GM23248 (cell line): Measurements from ENCODE around the gene APLP2. TPM values are rescaled to one million over a fixed set of nuclear protein-coding genes. Genes with fewer than 3 reads are reported as not detected.

Source experiments
- DNase-seq: peaks from one replicate; pipeline ENCODE4 v3.0.0-alpha.2; 2015
- H2AFZ ChIP-seq: fragments of 200-600 bp; sonication (generic); 2 replicates; pipeline ENCODE4 v1.6.1; 2016; ENCODE audit warnings: antibody characterized with exemption
- H3F3A ChIP-seq: fragments of 200-600 bp; sonication (generic); 2 replicates; pipeline ENCODE4 v1.6.1; 2016; ENCODE audit warnings: mild to moderate bottlenecking, antibody characterized with exemption, mixed run types; ENCODE audit not compliant: insufficient read depth
- H3K27ac ChIP-seq: fragments of 200-600 bp; sonication (generic); 2 replicates; pipeline ENCODE4 v1.5.1; 2016; ENCODE audit warnings: mild to moderate bottlenecking
- H3K27me3 ChIP-seq: fragments of 200-600 bp; sonication (generic); replicated peaks from 2 replicates; pipeline ENCODE4 v1.6.1; 2016; ENCODE audit warnings: mild to moderate bottlenecking; ENCODE audit not compliant: insufficient read depth
- H3K36me3 ChIP-seq: fragments of 200-600 bp; sonication (generic); 2 replicates; pipeline ENCODE4 v1.6.1; 2016; ENCODE audit warnings: low read depth, mild to moderate bottlenecking
- H3K4me1 ChIP-seq: fragments of 200-600 bp; sonication (generic); 2 replicates; pipeline ENCODE4 v1.6.1; 2016; ENCODE audit warnings: mild to moderate bottlenecking; ENCODE audit not compliant: insufficient read depth
- H3K4me2 ChIP-seq: fragments of 200-600 bp; sonication (generic); one replicate; pipeline ENCODE4 v1.6.1; 2016; ENCODE audit warnings: mild to moderate bottlenecking; ENCODE audit not compliant: unreplicated experiment
- H3K4me3 ChIP-seq: fragments of 200-600 bp; sonication (generic); 2 replicates; pipeline ENCODE4 v1.5.1; 2016; ENCODE audit warnings: mild to moderate bottlenecking
- H3K79me2 ChIP-seq: fragments of 200-600 bp; sonication (generic); 2 replicates; pipeline ENCODE4 v1.6.1; 2016; ENCODE audit warnings: mild to moderate bottlenecking; ENCODE audit not compliant: insufficient read depth
- H3K9ac ChIP-seq: fragments of 200-600 bp; sonication (generic); 2 replicates; pipeline ENCODE4 v1.6.1; 2016; ENCODE audit warnings: mild to moderate bottlenecking
- H3K9me2 ChIP-seq: fragments of 200-600 bp; sonication (generic); 2 replicates; pipeline ENCODE4 v1.6.1; 2016; ENCODE audit warnings: mixed run types, mild to moderate bottlenecking, moderate library complexity; ENCODE audit not compliant: insufficient read depth
- H3K9me3 ChIP-seq: fragments of 200-600 bp; sonication (generic); one replicate; pipeline ENCODE4 v1.6.1; 2017; ENCODE audit warnings: low read depth
- H4K20me1 ChIP-seq: fragments of 200-600 bp; sonication (generic); 2 replicates; pipeline ENCODE4 v1.6.0; 2016; ENCODE audit not compliant: insufficient read depth
- EZH2 ChIP-seq: fragments of 200-600 bp; sonication (generic); IDR thresholded peaks from 2 replicates; pipeline ENCODE4 v1.6.1; 2018; ENCODE audit warnings: antibody characterized with exemption, mild to moderate bottlenecking; ENCODE audit not compliant: insufficient read depth, poor library complexity, severe bottlenecking
- EZH2phosphoT487 ChIP-seq: fragments of 200-600 bp; sonication (generic); IDR thresholded peaks from 2 replicates; pipeline ENCODE4 v1.6.1; 2018; ENCODE audit warnings: antibody characterized with exemption, moderate library complexity, mild to moderate bottlenecking, low read depth; ENCODE audit not compliant: insufficient read depth
- WGBS, 2 experiments: methylation state at CpG; one replicate each; pipeline ENCODE4 v1.1.6; 2015 to 2017; ENCODE audit warnings: low lambda C conversion rate in 2 of 2, low coverage in 1 of 2; ENCODE audit errors: missing lambda C conversion rate in 2 of 2; 5-methylcytosine and 5-hydroxymethylcytosine counted together
- in situ Hi-C: fragments of 300-500 bp; cut with MboI; formaldehyde crosslinking; loops from 2 replicates; pipeline ENCODE4 v1.15.0; 2020
- polyA plus RNA-seq: library from polyadenylated mRNA; unstranded; fragments of >200 nt; fragmentation: Nextera tagmentation; extraction: Ambion mirVana; gene quantifications from 2 replicates; pipeline ENCODE4 v1.2.1, GENCODE V29; 2016
- total RNA-seq: library from RNA; depleted of rRNA; stranded (reverse); fragments of >200 nt; shearing (Covaris generic); gene quantifications from 2 replicates; pipeline ENCODE4 v1.2.3, GENCODE V29; 2014

The APLP2 gene
- total and polyA plus RNA-seq, 2 experiments from 2014 or later, result 377 to 390 TPM

GRCh38 chr11:130099356-130099755 lies 29.7 kb downstream of the APLP2 start:
- TF ChIP-seq EZH2phosphoT487, result no peak
- no peak for TF ChIP-seq EZH2
- Histone ChIP-seq H3K36me3 (no peaks in the 10 kb centered on the region), H3K79me2 (peaks cover 85% of the 10 kb centered on the region), H3F3A (peaks cover 17% of the 10 kb centered on the region), H2AFZ (no peak overlapping the region), H3K4me1 (peaks cover 19% of the 10 kb centered on the region), H4K20me1 (peaks cover 71% of the 10 kb centered on the region), H3K9ac (no peak overlapping the region), H3K27me3 (peaks cover 23% of the 10 kb centered on the region), H3K9me3 (no peaks in the 10 kb centered on the region), H3K4me2 (no peak overlapping the region), H3K9me2 (no peaks in the 10 kb centered on the region), H3K4me3 (no peak overlapping the region), H3K27ac (no peak overlapping the region)
- in situ Hi-C loops, result no loop called here
- DNase-seq, result no peak
- 69 to 78% methylated on average over 2 of the region's 2 CpGs for WGBS, 2 experiments

GRCh38 chr11:130100381-130101095 lies 30.8 kb downstream of the APLP2 start:
- Histone ChIP-seq H3K27ac (no peak overlapping the region), H3K79me2 (peaks cover 83% of the 10 kb centered on the region), H4K20me1 (peaks cover 75% of the 10 kb centered on the region), H3K36me3 (no peaks in the 10 kb centered on the region), H3F3A (peaks cover 22% of the 10 kb centered on the region), H3K9me2 (no peaks in the 10 kb centered on the region), H3K9me3 (no peaks in the 10 kb centered on the region), H3K4me2 (no peak overlapping the region), H3K4me1 (peaks cover 19% of the 10 kb centered on the region), H3K4me3 (no peak overlapping the region), H2AFZ (no peak overlapping the region), H3K9ac (no peak overlapping the region), H3K27me3 (peaks cover 26% of the 10 kb centered on the region)
- no peak for DNase-seq
- in situ Hi-C loops, result no loop called here
- TF ChIP-seq EZH2phosphoT487 (no peak), EZH2 (no peak)
- WGBS, 2 experiments, result 86 to 88% methylated on average over 5 of the region's 5 CpGs

- Histone ChIP-seq H3K27me3 (peaks cover 31% of the 10 kb centered on the region), H3K4me2 (no peak overlapping the region), H3K9ac (no peak overlapping the region), H3K79me2 (peaks cover 82% of the 10 kb centered on the region), H3K9me3 (no peaks in the 10 kb centered on the region), H3K27ac (no peak overlapping the region), H3K9me2 (no peaks in the 10 kb centered on the region), H3K4me1 (peaks cover 19% of the 10 kb centered on the region), H2AFZ (no peak overlapping the region), H3K4me3 (no peak overlapping the region), H3F3A (peaks cover 22% of the 10 kb centered on the region), H3K36me3 (no peaks in the 10 kb centered on the region), H4K20me1 (peaks cover 75% of the 10 kb centered on the region)
- in situ Hi-C loops, result no loop called here
- 81 to 86% methylated on average over 5 of the region's 5 CpGs for WGBS, 2 experiments
- no peak for DNase-seq
- TF ChIP-seq EZH2phosphoT487 (no peak), EZH2 (no peak)
Observed at GRCh38 chr11:130101661-130102060, 32.0 kb downstream of the APLP2 start.

DNA sequence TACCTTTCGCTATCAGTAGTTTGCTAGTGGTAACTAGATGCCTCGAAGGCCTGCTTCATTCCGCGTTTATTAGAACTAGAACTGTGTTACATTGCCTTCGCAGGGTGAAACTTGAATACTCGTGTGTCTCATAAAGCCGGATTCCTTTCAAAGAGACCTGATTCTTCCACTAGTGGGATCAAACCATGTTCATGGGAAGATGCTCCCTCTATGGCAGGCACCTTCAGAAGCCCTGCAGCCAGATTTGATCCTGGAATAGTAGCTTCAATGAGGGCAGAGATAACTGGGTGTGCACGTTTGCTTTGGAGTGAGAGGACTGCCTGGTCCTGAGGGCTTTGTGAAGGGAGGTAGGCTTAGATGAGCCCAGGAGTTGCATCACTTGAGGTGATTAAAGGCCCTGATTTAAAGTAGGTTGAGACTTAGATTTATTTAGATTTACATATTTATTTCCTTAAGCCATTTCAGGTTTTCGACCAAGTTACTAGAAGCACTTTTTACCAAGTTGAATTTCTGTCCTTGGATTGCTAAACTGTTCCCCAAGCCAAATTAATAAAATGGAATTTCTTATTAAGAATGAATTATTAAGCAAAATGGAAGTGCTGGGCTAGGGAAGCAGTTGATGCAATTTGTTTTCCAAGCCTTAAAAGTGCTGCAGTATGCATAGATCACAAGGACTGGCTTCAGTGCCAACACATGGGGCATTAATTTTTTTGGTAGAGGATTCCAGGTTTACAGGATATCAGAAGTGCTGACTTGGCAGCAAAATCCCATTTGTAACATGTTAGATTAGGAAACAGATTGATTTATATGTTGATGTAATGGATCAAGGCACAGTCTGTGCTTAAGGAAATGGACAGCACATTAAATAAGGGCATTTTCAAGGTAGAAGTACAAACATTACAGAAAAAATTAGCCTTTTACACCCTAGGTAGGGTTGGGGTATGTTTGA lies 32.9 kb downstream of the APLP2 start:
- Histone ChIP-seq H3K9me3 (no peaks in the 10 kb centered on the region), H3K79me2 (peaks cover 81% of the 10 kb centered on the region), H3K4me1 (peaks cover 19% of the 10 kb centered on the region), H3F3A (peaks cover 22% of the 10 kb centered on the region), H3K27me3 (peaks cover 31% of the 10 kb centered on the region), H4K20me1 (peaks cover 67% of the 10 kb centered on the region), H2AFZ (no peak overlapping the region), H3K9me2 (no peaks in the 10 kb centered on the region), H3K9ac (no peak overlapping the region), H3K4me2 (peak overlapping the region; percentile 25), H3K27ac (no peak overlapping the region), H3K4me3 (no peak overlapping the region), H3K36me3 (no peaks in the 10 kb centered on the region)
- WGBS, 2 experiments, result 78 to 80% methylated on average over 9 of the region's 9 CpGs
- TF ChIP-seq EZH2, result no peak
- TF ChIP-seq EZH2phosphoT487, result no peak
- in situ Hi-C loops, result no loop called here
- peak; percentile 12 for DNase-seq
